GM10847 (cell line): ENCODE data around the gene IFT81.

Experiments
- POLR2A ChIP-seq: IDR thresholded peaks from 2 replicates; pipeline ENCODE4 v1.6.1; 2011; ENCODE audit not compliant: insufficient read length; ENCODE audit errors: extremely low read depth

The IFT81 gene

DNA sequence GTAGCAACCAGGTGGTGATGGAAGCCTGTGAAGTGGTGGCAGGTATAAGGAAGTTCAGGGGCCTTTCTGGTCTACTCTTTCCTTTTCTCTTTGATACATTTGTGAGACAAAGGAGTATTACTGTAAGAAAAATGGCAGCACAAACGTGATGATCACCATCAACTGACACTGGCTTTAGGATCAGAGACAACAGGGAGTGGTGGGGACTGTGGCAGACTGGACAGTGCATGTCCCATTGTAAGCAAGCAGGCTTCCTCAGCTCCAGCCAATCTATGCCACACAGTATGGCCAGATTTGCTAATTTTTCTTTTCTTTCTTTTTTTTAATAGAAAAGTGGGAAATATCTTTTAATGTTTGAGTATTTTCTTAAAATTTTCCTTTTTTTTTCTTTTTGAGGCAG lies 19.0 kb upstream of the IFT81 start:
- no peak for TF ChIP-seq POLR2A

DNA sequence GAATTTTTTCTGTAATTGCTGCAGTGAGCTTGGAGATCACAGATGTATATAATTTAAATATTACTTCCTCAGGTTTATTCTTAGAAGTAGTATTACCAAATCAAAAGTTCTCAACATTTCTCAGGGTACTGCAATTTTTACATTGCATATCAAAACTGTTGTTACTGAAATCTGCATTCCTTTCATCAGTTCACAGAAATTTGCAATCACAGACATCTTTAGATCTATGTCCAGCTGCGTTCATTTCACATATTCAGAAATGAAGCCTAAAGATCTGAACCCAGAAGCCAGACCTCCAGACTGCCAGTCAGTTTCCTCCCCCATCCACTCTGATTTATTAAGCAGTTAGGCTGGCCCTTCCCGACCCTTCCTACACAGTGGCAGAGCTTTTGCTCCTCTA lies 18.2 kb upstream of the IFT81 start:
- no peak for TF ChIP-seq POLR2A

DNA sequence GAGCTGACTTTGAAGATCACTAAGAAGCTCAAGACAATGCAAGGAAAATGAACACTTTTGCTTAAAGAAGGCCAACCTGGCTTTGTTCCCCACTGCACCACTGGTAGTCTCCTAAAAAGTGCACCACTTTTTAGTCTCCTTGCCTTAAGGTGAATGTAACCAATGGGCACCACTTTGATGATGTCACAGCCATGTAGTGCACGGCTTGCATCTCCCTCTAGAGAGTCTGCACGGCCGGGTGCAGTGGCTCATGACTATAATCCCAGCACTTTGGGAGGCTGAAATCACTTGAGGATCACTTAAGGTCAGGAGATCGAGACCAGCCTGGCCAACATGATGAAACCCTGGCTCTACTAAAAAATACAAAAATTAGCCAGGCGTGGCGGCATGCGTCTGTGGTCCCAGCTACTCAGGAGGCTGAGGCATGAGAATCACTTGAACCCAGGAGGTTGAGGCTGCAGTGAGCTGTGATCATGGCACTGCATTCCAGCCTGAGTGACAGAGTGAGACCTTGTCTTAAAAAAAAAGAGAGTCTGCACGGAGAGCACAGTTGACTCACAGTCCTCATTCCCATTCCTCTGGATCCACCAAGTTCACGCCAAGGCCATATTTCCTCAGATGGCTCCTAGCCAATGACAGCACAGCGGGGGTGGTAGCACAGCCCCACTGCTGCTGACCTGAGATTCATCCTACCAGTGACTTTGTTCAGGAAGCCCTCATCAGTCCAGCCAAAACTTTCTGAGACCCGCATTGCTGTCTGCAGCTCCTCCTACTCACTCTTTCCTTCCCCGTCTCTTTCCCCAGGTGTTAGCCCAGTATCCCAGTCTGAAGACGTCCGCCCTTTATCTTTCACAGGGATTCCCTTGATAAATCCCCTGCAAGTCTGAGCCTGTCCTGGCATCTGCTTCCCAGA lies 16.5 kb upstream of the IFT81 start:
- TF ChIP-seq POLR2A, result no peak

DNA sequence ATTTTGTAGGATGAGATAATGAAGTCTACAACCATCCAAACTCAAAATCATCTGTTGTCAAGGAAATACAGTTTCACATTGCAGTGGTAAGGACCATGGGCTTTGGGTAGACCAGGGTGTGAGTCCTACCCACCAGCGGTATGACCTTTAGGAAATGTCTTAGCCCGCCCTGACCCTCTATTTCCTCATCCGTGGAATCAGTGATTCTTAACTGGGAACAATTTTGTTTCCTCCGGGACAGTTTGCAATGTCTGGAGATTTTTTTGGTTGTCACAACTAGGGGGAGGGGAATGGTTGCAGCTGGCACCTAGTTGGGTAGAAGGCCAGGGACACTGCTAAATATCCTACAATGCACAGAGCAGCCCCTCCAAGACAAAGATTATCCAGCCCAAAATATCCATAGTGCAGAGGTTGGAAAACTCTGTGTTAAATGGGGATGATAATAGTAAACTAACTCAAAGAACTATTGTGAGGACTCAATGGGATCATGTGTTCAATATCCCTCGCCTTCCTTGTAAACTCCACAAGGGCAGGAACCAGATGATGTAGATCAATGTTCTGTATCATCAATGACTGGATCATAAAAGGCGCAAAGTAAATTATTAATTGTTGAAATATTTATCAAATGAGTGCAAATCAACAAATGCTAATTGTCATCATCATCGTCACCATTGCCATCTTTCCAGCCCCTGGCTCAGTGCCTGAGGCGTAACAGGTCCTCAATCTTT lies 15.7 kb upstream of the IFT81 start:
- no peak for TF ChIP-seq POLR2A

DNA sequence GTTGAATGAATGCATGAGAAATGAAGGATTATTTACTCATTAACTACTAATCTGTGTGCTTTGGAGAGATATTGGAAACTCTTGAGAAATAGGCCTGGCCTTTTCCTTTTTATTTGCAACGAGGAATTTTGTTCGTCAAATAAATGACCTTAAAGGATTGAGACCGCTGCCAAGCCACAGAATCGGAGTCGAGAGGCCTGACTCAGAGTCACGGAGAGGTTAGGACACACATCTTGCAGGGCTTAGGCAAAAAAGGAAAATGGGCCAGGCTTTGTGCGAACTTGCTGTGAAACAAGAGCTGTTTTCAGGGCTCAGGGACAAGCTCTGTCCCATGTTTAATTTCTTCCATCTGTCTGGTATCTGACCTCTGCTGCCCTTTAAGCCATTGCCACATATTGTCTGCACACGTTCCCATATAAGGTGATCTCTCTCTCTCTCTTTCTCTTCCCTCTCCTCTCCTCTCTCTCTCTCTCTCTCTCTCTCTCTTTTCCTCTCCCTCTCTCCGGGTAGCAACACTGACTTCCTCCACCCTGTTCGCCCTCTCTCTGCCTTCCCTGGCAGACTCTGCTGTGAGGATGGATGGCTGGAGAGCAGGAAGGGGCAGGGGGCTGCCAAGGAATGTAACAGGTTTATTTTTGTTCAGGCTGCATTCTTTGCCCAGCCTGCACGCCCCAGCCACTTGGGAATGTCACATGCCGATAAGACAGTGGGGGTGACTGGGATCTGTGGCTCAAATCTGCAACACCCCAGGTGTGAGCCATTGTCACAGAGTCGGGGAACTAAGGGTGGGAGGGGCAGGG lies 14.9 kb upstream of the IFT81 start:
- TF ChIP-seq POLR2A, result no peak

DNA sequence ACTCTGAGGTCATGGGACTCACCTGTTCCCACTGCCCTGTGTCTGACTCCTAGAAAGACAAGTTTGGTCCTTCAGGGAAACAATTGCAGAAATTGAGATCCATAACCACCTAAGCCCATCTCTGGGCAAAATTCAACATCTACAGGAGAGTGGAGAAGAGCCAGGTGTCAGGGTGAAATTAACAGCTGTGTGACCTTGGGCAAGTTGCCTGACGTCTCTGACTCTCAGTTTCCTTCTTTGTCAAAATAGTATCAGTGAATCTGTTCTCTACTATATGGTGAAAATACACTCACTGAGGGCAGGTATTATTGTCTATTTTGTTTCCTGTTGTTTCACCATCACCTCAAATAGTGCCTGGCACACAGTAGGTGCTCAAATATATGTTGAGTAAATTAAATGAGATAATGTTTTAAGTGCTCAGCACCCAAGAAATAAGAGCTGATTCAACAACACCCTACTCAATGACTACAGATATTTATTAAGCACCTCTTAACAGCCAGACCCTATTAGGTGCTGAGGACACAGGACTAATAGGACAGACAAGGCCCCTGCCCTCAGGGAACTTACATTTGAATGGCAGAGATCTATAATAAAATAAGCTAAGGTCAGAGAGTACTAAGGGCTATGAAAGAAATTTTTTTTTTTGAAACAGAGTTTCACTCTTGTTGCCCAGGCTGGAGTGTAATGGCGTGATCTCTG lies 14.2 kb upstream of the IFT81 start:
- no peak for TF ChIP-seq POLR2A

DNA sequence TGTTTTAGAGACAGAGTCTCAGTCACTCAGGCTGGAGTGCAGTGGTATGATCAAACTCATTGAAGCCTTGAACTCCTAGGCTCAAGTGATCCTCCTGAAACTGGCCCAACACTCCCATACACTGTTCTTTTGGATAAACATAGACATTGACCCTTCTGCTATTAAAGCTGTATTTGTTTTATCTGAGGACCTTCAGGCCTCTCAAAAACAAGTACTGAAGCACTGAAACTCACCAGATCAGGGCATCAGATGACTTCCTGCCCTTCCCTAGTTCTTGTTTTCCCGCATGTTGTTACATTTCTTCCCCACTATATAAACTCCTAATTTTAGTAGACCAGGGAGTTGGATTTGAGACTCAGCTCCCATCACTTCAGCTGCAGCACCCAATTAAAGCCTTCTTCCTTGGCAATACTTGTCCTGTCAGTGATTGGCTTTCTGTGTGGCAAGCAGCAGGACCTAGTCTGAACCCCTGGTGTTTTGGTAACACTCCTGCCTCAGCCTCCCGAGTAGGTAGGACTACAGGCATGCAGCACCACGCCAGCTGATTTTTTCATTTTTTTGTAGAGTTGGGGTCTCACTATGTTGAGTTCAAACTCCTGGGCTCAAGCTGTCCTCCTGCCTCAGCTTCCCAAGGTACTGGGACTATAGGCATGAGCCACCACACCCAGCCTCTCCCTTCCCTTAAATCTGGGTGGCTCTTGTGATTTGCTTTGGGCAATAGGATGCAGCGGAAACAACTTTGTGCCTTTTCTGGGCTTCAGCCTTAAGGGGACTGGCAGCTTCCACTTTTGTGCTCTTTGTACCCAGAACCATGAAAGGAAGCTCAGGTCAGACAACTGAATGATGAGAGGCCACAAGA lies 12.5 kb upstream of the IFT81 start:
- no peak for TF ChIP-seq POLR2A

DNA sequence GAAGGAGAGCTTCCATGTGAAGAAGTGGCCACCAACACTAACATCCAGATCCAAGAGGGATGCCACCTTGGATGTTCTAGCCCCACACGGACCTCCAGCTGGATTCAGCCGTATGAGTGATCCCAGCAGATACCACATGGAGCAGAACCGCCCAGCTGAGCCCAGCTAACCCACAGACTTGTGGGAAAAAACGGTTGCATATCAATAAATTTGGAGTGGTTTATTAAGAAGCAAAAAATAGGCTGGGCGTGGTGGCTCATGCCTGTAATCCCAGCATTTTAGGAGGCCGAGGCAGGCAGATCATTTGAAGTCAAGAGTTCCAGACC lies 11.9 kb upstream of the IFT81 start:
- no peak for TF ChIP-seq POLR2A

DNA sequence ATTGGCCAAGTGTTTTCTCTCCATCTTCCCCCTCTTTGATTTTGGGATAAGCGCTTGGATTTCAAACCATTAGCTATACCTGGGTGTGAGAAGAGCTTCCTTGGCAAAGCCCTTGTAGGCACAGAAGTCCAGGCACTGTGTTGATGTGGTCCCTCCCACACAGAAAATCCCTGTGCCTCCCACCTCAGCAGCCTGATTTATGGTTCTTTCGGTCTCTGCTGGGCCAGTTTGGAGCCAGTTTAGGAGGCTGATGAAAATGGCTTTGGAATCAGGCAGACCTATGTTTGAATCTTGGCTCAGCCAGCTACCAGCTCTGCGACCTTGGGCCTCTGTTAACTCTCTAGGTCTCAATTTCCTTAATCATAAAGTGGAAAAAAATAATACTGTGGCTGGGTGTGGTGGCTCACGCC lies 9.6 kb upstream of the IFT81 start:
- no peak for TF ChIP-seq POLR2A

DNA sequence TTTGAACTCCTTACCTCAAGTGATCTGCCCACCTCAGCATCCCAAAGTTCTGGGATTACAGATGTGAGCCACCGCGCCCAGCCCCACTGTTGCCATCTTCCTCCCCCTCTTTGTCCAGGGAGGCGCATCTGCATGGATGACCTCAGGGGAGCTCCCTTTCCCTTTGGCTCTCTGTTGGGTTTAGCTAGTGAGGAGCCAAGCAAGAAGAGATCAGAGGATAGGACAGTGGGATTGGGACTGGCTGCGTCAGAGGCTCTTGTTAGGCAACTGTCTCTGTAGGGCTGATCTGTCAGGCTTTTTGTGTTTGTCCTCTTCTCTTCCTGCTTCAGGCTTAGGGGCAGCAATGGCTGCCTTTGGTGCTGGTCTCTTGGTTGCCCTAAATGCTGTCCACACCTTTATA lies 8.5 kb upstream of the IFT81 start:
- no peak for TF ChIP-seq POLR2A

DNA sequence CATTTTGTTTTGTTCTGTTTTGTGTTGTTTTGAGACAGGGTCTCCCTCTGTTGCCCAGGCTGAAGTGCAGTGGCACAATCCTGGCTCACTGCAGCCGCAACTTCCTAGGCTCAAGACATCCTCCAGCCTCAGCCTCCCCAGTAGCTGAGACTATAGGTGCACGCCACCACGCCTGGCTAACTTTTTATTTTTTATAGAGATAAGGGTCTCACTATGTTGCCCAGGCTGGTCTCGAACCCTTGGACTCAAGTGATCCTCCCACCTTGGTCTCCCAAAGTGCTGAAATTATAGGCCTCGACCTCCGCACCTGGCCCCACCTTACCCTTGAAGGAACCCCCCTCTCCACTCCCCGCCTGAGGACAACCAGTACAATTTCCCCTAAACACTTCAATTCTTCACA lies 7.5 kb upstream of the IFT81 start:
- no peak for TF ChIP-seq POLR2A

DNA sequence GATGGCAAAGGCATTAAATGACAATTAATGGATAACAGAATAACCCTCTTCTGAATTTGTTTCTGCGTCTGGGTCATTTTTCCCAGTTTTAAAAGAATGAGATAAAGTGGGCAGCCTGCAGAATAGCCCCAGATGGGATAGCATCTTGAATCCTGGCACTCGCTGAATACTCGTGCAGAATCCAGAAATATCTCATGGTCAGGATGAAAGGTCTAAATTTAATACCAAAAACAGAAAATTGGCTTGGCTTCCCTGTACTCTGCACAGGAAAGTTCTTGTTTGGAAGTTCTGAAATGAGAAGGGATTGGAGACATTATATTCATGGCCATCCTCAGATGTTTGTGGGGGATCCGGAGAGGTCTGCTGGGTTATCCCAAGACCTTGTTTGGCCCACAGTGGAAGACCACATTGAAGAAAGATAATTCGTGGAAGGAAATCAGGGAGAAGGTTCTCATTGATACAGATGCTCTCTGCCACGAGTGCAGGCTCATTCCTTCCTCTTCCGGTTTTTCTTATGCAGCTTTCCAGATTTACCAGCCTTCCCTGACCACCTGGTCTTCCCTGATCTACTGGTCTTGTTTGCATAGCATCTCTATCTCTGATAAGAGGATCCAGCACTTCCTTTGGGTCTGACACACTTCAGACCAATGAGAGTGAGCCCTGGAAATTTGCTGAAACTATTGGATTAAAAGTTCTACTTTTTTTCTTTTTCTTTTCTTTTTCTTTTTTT lies 6.0 kb upstream of the IFT81 start:
- no peak for TF ChIP-seq POLR2A

DNA sequence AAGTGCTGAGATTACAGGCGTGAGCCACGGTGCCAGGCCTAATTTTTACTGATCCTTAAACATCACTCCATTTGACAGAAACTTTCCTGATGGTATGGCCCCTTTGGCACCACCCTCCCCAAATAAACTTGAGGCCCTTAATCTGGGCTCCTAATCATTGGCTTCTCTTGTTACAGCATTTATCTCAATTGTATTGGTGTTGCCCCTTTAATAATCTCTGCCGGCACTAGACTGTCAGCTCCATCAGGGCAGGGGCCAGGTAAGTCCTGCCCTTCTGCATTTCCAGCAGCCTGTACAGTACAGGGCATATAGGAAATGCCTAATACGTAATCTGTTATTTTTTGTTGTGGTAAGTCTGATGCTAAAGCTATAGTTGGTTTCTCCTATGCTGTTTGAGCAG lies 1.2 kb upstream of the IFT81 start:
- no peak for TF ChIP-seq POLR2A

DNA sequence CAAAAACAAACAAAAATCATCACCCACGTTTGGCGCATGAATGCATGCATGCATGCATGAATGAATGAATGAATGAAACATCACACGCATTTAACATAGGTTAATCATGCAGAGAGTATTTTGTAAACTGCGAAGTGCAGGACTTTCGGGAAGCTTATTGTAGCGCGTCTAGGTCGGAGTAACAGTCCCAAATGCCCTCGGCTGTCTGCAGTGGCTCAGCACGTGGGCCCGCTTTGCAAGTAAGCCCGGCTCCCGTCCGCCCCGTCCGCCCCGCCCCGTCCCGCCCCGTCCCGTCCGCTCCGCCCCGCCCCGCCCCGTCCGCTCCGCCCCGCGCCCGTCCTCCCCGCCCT lies 263 bp upstream of the IFT81 start:
- no peak for TF ChIP-seq POLR2A
